ENCODE data around the gene DYNC2H1.

DYNC2H1 gene

GRCh38 chr11:103281301-103281700 lies 172.1 kb downstream of the DYNC2H1 start:
- no peak for DNase-seq

GRCh38 chr11:103284260-103284659 lies 175.0 kb downstream of the DYNC2H1 start:
- DNase-seq = no peak

GRCh38 chr11:103294516-103294915 lies 185.3 kb downstream of the DYNC2H1 start:
- no peak for DNase-seq

- DNase-seq = no peak
These were observed 186.5 kb downstream of the DYNC2H1 start for GRCh38 chr11:103295704-103296103.

- DNase-seq = no peak
These were observed 188.7 kb downstream of the DYNC2H1 start for GRCh38 chr11:103297900-103298299.

- DNase-seq = no peak
These were observed 206.0 kb downstream of the DYNC2H1 start for GRCh38 chr11:103315248-103315647.

- DNase-seq = no peak
These were observed 207.9 kb downstream of the DYNC2H1 start for GRCh38 chr11:103317118-103317517.

- no peak for DNase-seq
These were observed 213.6 kb downstream of the DYNC2H1 start for GRCh38 chr11:103322821-103323220.

- DNase-seq = no peak
These were observed 216.5 kb downstream of the DYNC2H1 start for GRCh38 chr11:103325686-103326069.

- peak; percentile 50 for DNase-seq
These were observed 217.0 kb downstream of the DYNC2H1 start for GRCh38 chr11:103326070-103326794.

GRCh38 chr11:103327721-103328120 lies 218.5 kb downstream of the DYNC2H1 start:
- no peak for DNase-seq

- DNase-seq = no peak
These were observed 223.2 kb downstream of the DYNC2H1 start for GRCh38 chr11:103332409-103332808.

- DNase-seq = no peak
These were observed 229.6 kb downstream of the DYNC2H1 start for GRCh38 chr11:103338621-103339484.

- DNase-seq = no peak
These were observed 230.2 kb downstream of the DYNC2H1 start for GRCh38 chr11:103339485-103339857.

GRCh38 chr11:103340956-103341355 lies 231.7 kb downstream of the DYNC2H1 start:
- no peak for DNase-seq

- no peak for DNase-seq
These were observed 235.7 kb downstream of the DYNC2H1 start for GRCh38 chr11:103344886-103345285.

GRCh38 chr11:103349595-103349994 lies 240.4 kb downstream of the DYNC2H1 start:
- no peak for DNase-seq

- no peak for DNase-seq
These were observed 245.4 kb downstream of the DYNC2H1 start for GRCh38 chr11:103354656-103355055.

GRCh38 chr11:103358251-103358650 lies 249.0 kb downstream of the DYNC2H1 start:
- DNase-seq = no peak

GRCh38 chr11:103359216-103359615 lies 250.0 kb downstream of the DYNC2H1 start:
- DNase-seq = no peak

- no peak for DNase-seq
These were observed 255.5 kb downstream of the DYNC2H1 start for GRCh38 chr11:103364687-103365086.

GRCh38 chr11:103367650-103368049 lies 258.4 kb downstream of the DYNC2H1 start:
- no peak for DNase-seq

GRCh38 chr11:103368145-103368544 lies 258.9 kb downstream of the DYNC2H1 start:
- no peak for DNase-seq

- DNase-seq = no peak
These were observed 260.9 kb downstream of the DYNC2H1 start for GRCh38 chr11:103370076-103370475.

All from activated CD8-positive, alpha-beta memory T cell treated with anti-CD3 and anti-CD28 coated beads, Interleukin-2, amount 50 U/mL, for 48 hours (primary cell).